GM23338 (cell line): ENCODE data around the gene RXFP1. TPM values are rescaled to one million over a fixed set of nuclear protein-coding genes. Genes with fewer than 3 reads are reported as not detected.

Source experiments
- ATAC-seq: fragments of 200-7000 bp; cut with Tn5 transposase; 3 replicates; pipeline ENCODE4 v1.9.1; 2020
- DNase-seq: peaks from one replicate; pipeline ENCODE4 v3.0.0-alpha.2; 2015; ENCODE audit warnings: low spot score
- H2AFZ ChIP-seq: fragments of 200-600 bp; sonication (generic); 2 replicates; pipeline ENCODE4 v1.8.0; 2016; ENCODE audit warnings: antibody characterized with exemption, mild to moderate bottlenecking, moderate library complexity
- H3F3A ChIP-seq: fragments of 200-600 bp; sonication (generic); replicated peaks from 2 replicates; pipeline ENCODE4 v1.8.0; 2017; ENCODE audit warnings: antibody characterized with exemption, mixed run types, low read depth
- H3K27ac ChIP-seq: fragments of 200-600 bp; sonication (generic); 2 replicates; pipeline ENCODE4 v1.6.1; 2016; ENCODE audit warnings: low read depth
- H3K27me3 ChIP-seq: fragments of 200-600 bp; sonication (generic); 2 replicates; pipeline ENCODE4 v1.8.0; 2016; ENCODE audit warnings: mild to moderate bottlenecking, mixed run types, moderate library complexity; ENCODE audit not compliant: insufficient read depth
- H3K36me3 ChIP-seq: fragments of 200-600 bp; sonication (generic); 2 replicates; pipeline ENCODE4 v1.8.0; 2016; ENCODE audit warnings: mild to moderate bottlenecking; ENCODE audit not compliant: insufficient read depth
- H3K4me1 ChIP-seq: fragments of 200-600 bp; sonication (generic); 2 replicates; pipeline ENCODE4 v1.8.0; 2016; ENCODE audit warnings: mild to moderate bottlenecking, moderate library complexity; ENCODE audit not compliant: insufficient read depth
- H3K4me2 ChIP-seq: fragments of 200-600 bp; sonication (generic); 2 replicates; pipeline ENCODE4 v1.7.1; 2017; ENCODE audit warnings: mixed run types
- H3K4me3 ChIP-seq: fragments of 200-600 bp; sonication (generic); 2 replicates; pipeline ENCODE4 v1.6.1; 2016; ENCODE audit warnings: mixed run types
- H3K79me2 ChIP-seq: fragments of 200-600 bp; sonication (generic); replicated peaks from 2 replicates; pipeline ENCODE4 v1.8.0; 2017; ENCODE audit warnings: mild to moderate bottlenecking; ENCODE audit not compliant: insufficient read depth
- H3K9me2 ChIP-seq: fragments of 200-600 bp; sonication (generic); 2 replicates; pipeline ENCODE4 v1.8.0; 2017; ENCODE audit not compliant: insufficient read depth
- H4K20me1 ChIP-seq: fragments of 200-600 bp; sonication (generic); replicated peaks from 2 replicates; pipeline ENCODE4 v1.8.0; 2017; ENCODE audit warnings: mild to moderate bottlenecking; ENCODE audit not compliant: insufficient read depth
- H3K27ac Mint-ChIP-seq: 2 replicates; pipeline ENCODE4 v1.8.0; 2020; ENCODE audit warnings: inconsistent platforms, mild to moderate bottlenecking, moderate library complexity, mixed read lengths
- H3K27me3 Mint-ChIP-seq: 3 replicates; pipeline ENCODE4 v1.8.0; 2022; ENCODE audit warnings: low read depth, mild to moderate bottlenecking, moderate library complexity, mixed read lengths, inconsistent platforms; ENCODE audit not compliant: insufficient read depth, poor library complexity
- H3K36me3 Mint-ChIP-seq: 3 replicates; pipeline ENCODE4 v1.8.0; 2021; ENCODE audit warnings: low read depth, mild to moderate bottlenecking, inconsistent platforms, moderate library complexity, mixed read lengths
- H3K4me1 Mint-ChIP-seq: 3 replicates; pipeline ENCODE4 v1.8.0; 2020; ENCODE audit warnings: mild to moderate bottlenecking, inconsistent platforms, mixed read lengths
- H3K4me3 Mint-ChIP-seq: 3 replicates; pipeline ENCODE4 v1.8.0; 2021; ENCODE audit warnings: moderate library complexity, mild to moderate bottlenecking, inconsistent platforms, mixed read lengths
- H3K9me3 Mint-ChIP-seq: 3 replicates; pipeline ENCODE4 v1.8.0; 2020; ENCODE audit warnings: moderate library complexity, mild to moderate bottlenecking, inconsistent platforms, mixed read lengths
- CREB1 ChIP-seq: fragments of 250-450 bp; sonication (Bioruptor Pico); IDR thresholded peaks from 2 replicates; pipeline ENCODE4 v1.5.0; 2020; ENCODE audit warnings: low read depth, mild to moderate bottlenecking, moderate library complexity
- CTCF ChIP-seq, 2 experiments: fragments of 200-600 bp in 1 of 2; sonication (generic) in 1 of 2; conservative IDR thresholded peaks; 2 replicates each; pipeline versions ENCODE4 v1.5.1 to v1.6.1; 2016 to 2017; ENCODE audit warnings: antibody characterized with exemption in 2 of 2, low read depth in 2 of 2, mild to moderate bottlenecking in 2 of 2, moderate library complexity in 1 of 2
- EZH2 ChIP-seq: fragments of 200-600 bp; sonication (generic); IDR thresholded peaks from one replicate; pipeline ENCODE4 v1.8.0; 2017; ENCODE audit warnings: antibody characterized with exemption, mild to moderate bottlenecking, low read depth; ENCODE audit not compliant: unreplicated experiment
- EZH2phosphoT487 ChIP-seq: fragments of 200-600 bp; sonication (generic); IDR thresholded peaks from one replicate; pipeline ENCODE4 v1.8.1; 2018; ENCODE audit warnings: antibody characterized with exemption; ENCODE audit not compliant: unreplicated experiment
- JUNB ChIP-seq: IDR thresholded peaks from one replicate; pipeline ENCODE4 v1.6.1; 2016; ENCODE audit warnings: antibody characterized with exemption; ENCODE audit not compliant: unreplicated experiment
- NANOG ChIP-seq: IDR thresholded peaks from 2 replicates; pipeline ENCODE4 v1.6.1; 2016; ENCODE audit warnings: antibody characterized with exemption, borderline replicate concordance
- POLR2AphosphoS5 ChIP-seq: IDR thresholded peaks from 2 replicates; pipeline ENCODE4 v1.6.1; 2016; ENCODE audit warnings: antibody characterized with exemption, low read depth
- STAT1 ChIP-seq: IDR thresholded peaks from one replicate; pipeline ENCODE4 v1.6.1; 2016; ENCODE audit warnings: antibody characterized with exemption; ENCODE audit not compliant: unreplicated experiment
- ZNF114 ChIP-seq: fragments of 250-450 bp; sonication (Bioruptor Pico); IDR thresholded peaks from 2 replicates; pipeline ENCODE4 v1.5.0; 2020; ENCODE audit warnings: mild to moderate bottlenecking, moderate library complexity
- ZNF331 ChIP-seq: fragments of 250-450 bp; sonication (Bioruptor Pico); IDR thresholded peaks from 2 replicates; pipeline ENCODE4 v1.5.0; 2020; ENCODE audit warnings: low read depth, mild to moderate bottlenecking, moderate library complexity
- ZNF462 ChIP-seq: fragments of 250-450 bp; sonication (Bioruptor Pico); IDR thresholded peaks from 2 replicates; pipeline ENCODE4 v1.5.0; 2020; ENCODE audit warnings: mild to moderate bottlenecking, moderate library complexity
- polyA plus RNA-seq: library from polyadenylated mRNA; unstranded; fragments of >200 nt; fragmentation: Nextera tagmentation; extraction: Ambion mirVana; gene quantifications from 2 replicates; pipeline ENCODE4 v1.2.1, GENCODE V29; 2016
- total RNA-seq: library from RNA; depleted of rRNA; stranded (reverse); fragments of >200 nt; shearing (Covaris generic); gene quantifications from 2 replicates; pipeline ENCODE4 v1.2.3, GENCODE V29; 2014
- TF ChIP-seq, protein P1 (sequence below): IDR thresholded peaks from 2 replicates; pipeline ENCODE4 v1.6.1; 2016; ENCODE audit warnings: antibody characterized with exemption
- TF ChIP-seq, protein P2 (sequence below): IDR thresholded peaks from one replicate; pipeline ENCODE4 v1.6.1; 2018; ENCODE audit warnings: antibody characterized with exemption; ENCODE audit not compliant: unreplicated experiment

The RXFP1 gene
- total and polyA plus RNA-seq, 2 experiments from 2014 or later: 0.63 TPM; not detected in 1

- Histone ChIP-seq H3F3A (no peaks in the 10 kb centered on the region), H2AFZ (no peak overlapping the region), H3K27ac (no peak overlapping the region; the same call in 1 of the 2 replicates), H3K9me2 (no peaks in the 10 kb centered on the region), H4K20me1 (no peaks in the 10 kb centered on the region), H3K4me3 (no peak overlapping the region), H3K4me2 (peak overlapping the region; percentile 22; the same call in 1 of the 2 replicates), H3K27me3 (no peaks in the 10 kb centered on the region), H3K36me3 (0 out of 2 replicates have a peak, but pooled peaks cover 6% of the 10 kb centered on the region), H3K4me1 (peaks cover 33% of the 10 kb centered on the region), H3K79me2 (no peaks in the 10 kb centered on the region)
- ATAC-seq (peak; percentile 97), DNase-seq (peak; percentile 87)
- Mint-ChIP-seq H3K9me3 (peaks cover 7% of the 10 kb centered on the region; the same call in 1 of the 3 replicates), H3K27me3 (no peaks in the 10 kb centered on the region), H3K4me1 (peaks cover 32% of the 10 kb centered on the region), H3K36me3 (no peaks in the 10 kb centered on the region; the same call in 2 of the 3 replicates), H3K4me3 (0 out of 3 replicates have a peak overlapping the region, but pooled peaks have one; percentile 19), H3K27ac (peak overlapping the region; percentile 92; the same call in 1 of the 2 replicates)
- TF ChIP-seq JUNB (no peak), CREB1 (CRISPR knock-in tag) (no peak), ZNF114 (CRISPR knock-in tag) (no peak), ZNF331 (CRISPR knock-in tag) (no peak), STAT1 (no peak), EZH2 (no peak), POLR2AphosphoS5 (no peak), EZH2phosphoT487 (no peak), CTCF (conservative IDR thresholded peaks at IDR 0.05; ENCODE audit: low read depth in 2 of 2) (no peak), ZNF462 (CRISPR knock-in tag) (no peak), NANOG (no peak)
- TF ChIP-seq, protein P1, sequence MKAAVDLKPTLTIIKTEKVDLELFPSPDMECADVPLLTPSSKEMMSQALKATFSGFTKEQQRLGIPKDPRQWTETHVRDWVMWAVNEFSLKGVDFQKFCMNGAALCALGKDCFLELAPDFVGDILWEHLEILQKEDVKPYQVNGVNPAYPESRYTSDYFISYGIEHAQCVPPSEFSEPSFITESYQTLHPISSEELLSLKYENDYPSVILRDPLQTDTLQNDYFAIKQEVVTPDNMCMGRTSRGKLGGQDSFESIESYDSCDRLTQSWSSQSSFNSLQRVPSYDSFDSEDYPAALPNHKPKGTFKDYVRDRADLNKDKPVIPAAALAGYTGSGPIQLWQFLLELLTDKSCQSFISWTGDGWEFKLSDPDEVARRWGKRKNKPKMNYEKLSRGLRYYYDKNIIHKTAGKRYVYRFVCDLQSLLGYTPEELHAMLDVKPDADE: no peak
- TF ChIP-seq, protein P2, sequence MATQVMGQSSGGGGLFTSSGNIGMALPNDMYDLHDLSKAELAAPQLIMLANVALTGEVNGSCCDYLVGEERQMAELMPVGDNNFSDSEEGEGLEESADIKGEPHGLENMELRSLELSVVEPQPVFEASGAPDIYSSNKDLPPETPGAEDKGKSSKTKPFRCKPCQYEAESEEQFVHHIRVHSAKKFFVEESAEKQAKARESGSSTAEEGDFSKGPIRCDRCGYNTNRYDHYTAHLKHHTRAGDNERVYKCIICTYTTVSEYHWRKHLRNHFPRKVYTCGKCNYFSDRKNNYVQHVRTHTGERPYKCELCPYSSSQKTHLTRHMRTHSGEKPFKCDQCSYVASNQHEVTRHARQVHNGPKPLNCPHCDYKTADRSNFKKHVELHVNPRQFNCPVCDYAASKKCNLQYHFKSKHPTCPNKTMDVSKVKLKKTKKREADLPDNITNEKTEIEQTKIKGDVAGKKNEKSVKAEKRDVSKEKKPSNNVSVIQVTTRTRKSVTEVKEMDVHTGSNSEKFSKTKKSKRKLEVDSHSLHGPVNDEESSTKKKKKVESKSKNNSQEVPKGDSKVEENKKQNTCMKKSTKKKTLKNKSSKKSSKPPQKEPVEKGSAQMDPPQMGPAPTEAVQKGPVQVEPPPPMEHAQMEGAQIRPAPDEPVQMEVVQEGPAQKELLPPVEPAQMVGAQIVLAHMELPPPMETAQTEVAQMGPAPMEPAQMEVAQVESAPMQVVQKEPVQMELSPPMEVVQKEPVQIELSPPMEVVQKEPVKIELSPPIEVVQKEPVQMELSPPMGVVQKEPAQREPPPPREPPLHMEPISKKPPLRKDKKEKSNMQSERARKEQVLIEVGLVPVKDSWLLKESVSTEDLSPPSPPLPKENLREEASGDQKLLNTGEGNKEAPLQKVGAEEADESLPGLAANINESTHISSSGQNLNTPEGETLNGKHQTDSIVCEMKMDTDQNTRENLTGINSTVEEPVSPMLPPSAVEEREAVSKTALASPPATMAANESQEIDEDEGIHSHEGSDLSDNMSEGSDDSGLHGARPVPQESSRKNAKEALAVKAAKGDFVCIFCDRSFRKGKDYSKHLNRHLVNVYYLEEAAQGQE: no peak
Measured at GRCh38 chr4:158571736-158572135, 50.1 kb downstream of the RXFP1 start.
